K562 (cell line): ENCODE results near the gene TSC1. TPM values are rescaled to one million over a fixed set of nuclear protein-coding genes. Genes with fewer than 3 reads are reported as not detected.

Experiments used
- AFF4 ChIP-seq: sonication (generic); formaldehyde crosslinking; IDR thresholded peaks from 2 replicates; pipeline ENCODE4 v1.8.0; 2023; ENCODE audit warnings: mild to moderate bottlenecking, missing genetic modification reagents
- ARID1B ChIP-seq: fragments of 450-650 bp; IDR thresholded peaks from 2 replicates; pipeline ENCODE4 v1.6.1; 2016; ENCODE audit warnings: antibody characterized with exemption, mild to moderate bottlenecking, inconsistent platforms
- BDP1 ChIP-seq: IDR thresholded peaks from 3 replicates; pipeline ENCODE4 v1.6.1; 2011; ENCODE audit not compliant: insufficient read length, insufficient read depth
- BMI1 ChIP-seq: fragments of 150-350 bp; IDR thresholded peaks from 2 replicates; pipeline ENCODE4 v1.6.1; 2014; ENCODE audit warnings: low read length
- CBX5 ChIP-seq: IDR thresholded peaks from 2 replicates; pipeline ENCODE4 v1.6.1; 2014; ENCODE audit warnings: low read depth, borderline replicate concordance
- CHD1 ChIP-seq: fragments of 200-600 bp; sonication (generic); IDR thresholded peaks from one replicate; pipeline ENCODE4 v1.6.1; 2012; ENCODE audit warnings: mild to moderate bottlenecking, moderate library complexity, low read length, inconsistent platforms
- GATAD2B ChIP-seq: fragments of 450-650 bp; IDR thresholded peaks from 2 replicates; pipeline ENCODE4 v1.6.1; 2017; ENCODE audit warnings: mild to moderate bottlenecking, borderline replicate concordance
- IRF9 ChIP-seq: fragments of 450-650 bp; IDR thresholded peaks from 2 replicates; pipeline ENCODE4 v1.6.1; 2016; ENCODE audit warnings: missing biosample characterization, missing genetic modification characterization
- KLF10 ChIP-seq: fragments of 250-450 bp; sonication (Bioruptor Pico); IDR thresholded peaks from 2 replicates; pipeline ENCODE4 v1.6.1; 2021; ENCODE audit warnings: matching md5 sums
- POU5F1 ChIP-seq: fragments of 150-350 bp; IDR thresholded peaks from 2 replicates; pipeline ENCODE4 v1.6.1; 2014; ENCODE audit warnings: borderline replicate concordance, low read length, low read depth, mild to moderate bottlenecking; ENCODE audit not compliant: partially characterized antibody
- PRPF4 ChIP-seq: fragments of 200-400 bp; formaldehyde crosslinking; IDR thresholded peaks from one replicate; pipeline ENCODE4 v1.6.1; 2017; ENCODE audit warnings: low read length, low read depth, mild to moderate bottlenecking; ENCODE audit not compliant: insufficient read depth, poor library complexity, severe bottlenecking
- SMARCA5 ChIP-seq: fragments of 450-650 bp; IDR thresholded peaks from 2 replicates; pipeline ENCODE4 v1.6.1; 2016
- SOX6 ChIP-seq: fragments of 450-650 bp; IDR thresholded peaks from 2 replicates; pipeline ENCODE4 v1.6.1; 2014; ENCODE audit warnings: mild to moderate bottlenecking
- TAF15 ChIP-seq: fragments of 200-400 bp; formaldehyde crosslinking; IDR thresholded peaks from 2 replicates; pipeline ENCODE4 v1.6.1; 2017; ENCODE audit warnings: mild to moderate bottlenecking, low read depth, low read length, moderate library complexity
- ZKSCAN1 ChIP-seq: fragments of 150-350 bp; IDR thresholded peaks from 2 replicates; pipeline ENCODE4 v1.6.1; 2016; ENCODE audit warnings: low read depth, low read length
- ZNF280A ChIP-seq: fragments of 450-650 bp; IDR thresholded peaks from 2 replicates; pipeline ENCODE4 v1.6.1; 2018; ENCODE audit warnings: mild to moderate bottlenecking, low read depth; ENCODE audit not compliant: partially characterized antibody
- ZNF282 ChIP-seq: sonication (generic); formaldehyde crosslinking; IDR thresholded peaks from 2 replicates; pipeline ENCODE4 v1.8.1; 2023; ENCODE audit warnings: missing genetic modification reagents
- polyA plus RNA-seq, 8 experiments: library from polyadenylated mRNA; depleted of rRNA in 4 of 8; stranded (reverse) in 5 of 8; unstranded in 3 of 8; fragments of >200 nt; fragmentation: Nextera tagmentation in 2 of 8; fragmentation: Illumina TruSeq in 1 of 8; extraction: Ambion mirVana in 2 of 8; extraction: Trizol in 1 of 8; gene quantifications; 2 replicates each; pipeline versions ENCODE4 v1.2.1 to v1.2.3, GENCODE V29; 2011 to 2014; ENCODE audit warnings: inconsistent platforms in 1 of 8, missing spikeins in 1 of 8
- total RNA-seq, 7 experiments: library from RNA; depleted of rRNA in 6 of 7; stranded (reverse); fragments of >200 nt in 6 of 7; fragmentation: Illumina TruSeq in 2 of 7; extraction: Trizol in 2 of 7; gene quantifications; 2 replicates each; pipeline versions ENCODE4 v1.2.1 to v1.2.3, GENCODE V29; 2011 to 2021; ENCODE audit warnings: low replicate concordance in 1 of 7

TSC1 gene
- total and polyA plus RNA-seq, 9 of the 15 experiments (the other 6 are each of a cell fraction or from before 2014, with no cell fraction given): 6.9 to 37.6 (median 18.6) TPM

- TF ChIP-seq BMI1 (0 out of 2 replicates have a peak, but pooled peaks have one; percentile 28), TAF15 (no peak), PRPF4 (no peak), CHD1 (peak; percentile 86), SMARCA5 (no peak), ZNF282 (CRISPR knock-in tag) (no peak), KLF10 (CRISPR knock-in tag) (no peak), ARID1B (peak; percentile 69), AFF4 (0 out of 2 replicates have a peak, but pooled peaks have one; percentile 32), BDP1 (no peak), SOX6 (peak; percentile 76), ZKSCAN1 (peak; percentile 58), POU5F1 (no peak), IRF9 (tag) (no peak), CBX5 (no peak), ZNF280A (no peak), GATAD2B (peak; percentile 55; the same call in 1 of the 2 replicates)
These were observed at the start of gene TSC1 (continued) for GRCh38 chr9:132944294-132945185.
